K562 (cell line): Measurements from ENCODE around the gene MPRIP. TPM values are rescaled to one million over a fixed set of nuclear protein-coding genes. Genes with fewer than 3 reads are reported as not detected.

Experiments used
- ATAC-seq: fragments of 200-7000 bp; cut with Tn5 transposase; 3 replicates; pipeline ENCODE4 v1.9.1; 2020; ENCODE audit warnings: moderate library complexity
- BruUV-seq: library from RNA; stranded (reverse); fragments of 400-500 nt; replicated peaks from 2 replicates; lab custom pipeline; 2021; lab: Mats Ljungman, UMichigan
- CTCF ChIA-PET: fragments of 300-600 bp; formaldehyde crosslinking; extraction: SDS; loops from one replicate; lab custom pipeline; 2021; ENCODE audit warnings: low intra/inter-chr PET ratio; lab: Yijun Ruan, JAX
- POLR2A ChIA-PET: fragments of 300-600, 350-650 bp; sonication (Branson Sonifier 250); formaldehyde crosslinking; extraction: SDS; loops from one replicate; lab custom pipeline; 2021; ENCODE audit warnings: antibody characterized with exemption, inconsistent platforms; lab: Yijun Ruan, JAX
- DNase-seq, 4 experiments: peaks; one replicate each; pipeline versions ENCODE4 v3.0.0 to v3.0.0-alpha.2; 2011 to 2018; ENCODE audit warnings: low spot score in 3 of 4, mixed read lengths in 3 of 4; ENCODE audit errors: extremely low read depth in 1 of 4
- FAIRE-seq: peaks from 2 replicates; lab custom pipeline; 2011; peaks lifted over from hg19 to GRCh38; lab: Jason Lieb, UNC
- H2AFZ ChIP-seq: 2 replicates; pipeline ENCODE4 v1.6.0; 2011; ENCODE audit warnings: low read depth, low read length, control low read depth, inconsistent platforms
- H3K27ac ChIP-seq: fragments of 200-600 bp; 3 replicates; pipeline ENCODE4 v1.8.0; 2011; ENCODE audit warnings: low read depth, mild to moderate bottlenecking, control low read depth, inconsistent platforms, low read length, moderate library complexity, mixed read lengths; ENCODE audit errors: extremely low read depth
- H3K27me3 ChIP-seq, 2 experiments: fragments of 300-600 bp in 1 of 2; 2 replicates in 1 of 2; 3 replicates in 1 of 2; pipeline versions ENCODE4 v1.6.0 to v1.8.0; 2011; ENCODE audit warnings: inconsistent platforms in 2 of 2, low read length in 2 of 2, mild to moderate bottlenecking in 1 of 2, mixed read lengths in 1 of 2, moderate library complexity in 1 of 2; ENCODE audit not compliant: control insufficient read depth in 2 of 2, insufficient read depth in 2 of 2
- H3K36me3 ChIP-seq: fragments of 300-600 bp; 3 replicates; pipeline ENCODE4 v1.8.0; 2011; ENCODE audit warnings: mild to moderate bottlenecking, low read length, inconsistent platforms; ENCODE audit not compliant: control insufficient read depth, insufficient read depth
- H3K4me1 ChIP-seq, 2 experiments: fragments of 200-600 bp in 1 of 2; replicated peaks in 1 of 2; 2 replicates in 1 of 2; 3 replicates in 1 of 2; pipeline versions ENCODE4 v1.5.1 to v1.8.0; 2011; ENCODE audit warnings: inconsistent platforms in 2 of 2, low read length in 2 of 2, mild to moderate bottlenecking in 1 of 2, mixed read lengths in 1 of 2, moderate library complexity in 1 of 2; ENCODE audit not compliant: control insufficient read depth in 2 of 2, insufficient read depth in 2 of 2
- H3K4me2 ChIP-seq: 2 replicates; pipeline ENCODE4 v1.6.1; 2011; ENCODE audit warnings: low read length, control low read depth, inconsistent platforms, mixed read lengths; ENCODE audit not compliant: insufficient read depth
- H3K4me3 ChIP-seq: fragments of 200-600 bp; sonication (generic), shearing (Covaris generic); 2 replicates; pipeline ENCODE4 v1.5.1; 2016; ENCODE audit warnings: control low read depth, inconsistent platforms
- H3K79me2 ChIP-seq: fragments of 200-600 bp; 3 replicates; pipeline ENCODE4 v1.8.0; 2011; ENCODE audit warnings: low read length, inconsistent platforms; ENCODE audit not compliant: control insufficient read depth, insufficient read depth
- H3K9ac ChIP-seq, 2 experiments: 2 replicates each; pipeline versions ENCODE4 v1.6.0 to v1.6.1; 2011; ENCODE audit warnings: low read depth in 2 of 2, low read length in 2 of 2, control low read depth in 1 of 2, inconsistent platforms in 1 of 2, mild to moderate bottlenecking in 1 of 2, mixed read lengths in 1 of 2; ENCODE audit not compliant: insufficient read depth in 1 of 2
- H3K9me1 ChIP-seq: one replicate; pipeline ENCODE4 v1.6.0; 2011; ENCODE audit warnings: inconsistent platforms, mild to moderate bottlenecking, low read length, moderate library complexity; ENCODE audit not compliant: control insufficient read depth, insufficient read depth
- H3K9me3 ChIP-seq: replicated peaks from 2 replicates; pipeline ENCODE4 v1.5.1; 2011; ENCODE audit warnings: low read depth, low read length, inconsistent platforms; ENCODE audit not compliant: control insufficient read depth, insufficient read depth
- H4K20me1 ChIP-seq: replicated peaks from 2 replicates; pipeline ENCODE4 v1.6.1; 2011; ENCODE audit warnings: low read length, inconsistent platforms, mixed read lengths; ENCODE audit not compliant: control insufficient read depth, insufficient read depth
- BRF2 ChIP-seq: IDR thresholded peaks from 3 replicates; pipeline ENCODE4 v1.6.1; 2011; ENCODE audit warnings: borderline replicate concordance, mild to moderate bottlenecking; ENCODE audit not compliant: insufficient read length, insufficient read depth
- EHMT2 ChIP-seq: fragments of 450-650 bp; IDR thresholded peaks from 2 replicates; pipeline ENCODE4 v1.6.1; 2018; ENCODE audit warnings: antibody characterized with exemption
- GATAD2B ChIP-seq: fragments of 450-650 bp; IDR thresholded peaks from 2 replicates; pipeline ENCODE4 v1.6.1; 2017; ENCODE audit warnings: mild to moderate bottlenecking, borderline replicate concordance
- ILF3 ChIP-seq: fragments of 450-650 bp; IDR thresholded peaks from 2 replicates; pipeline ENCODE4 v1.6.1; 2018; ENCODE audit warnings: antibody characterized with exemption, mild to moderate bottlenecking, moderate library complexity, borderline replicate concordance
- MYBL2 ChIP-seq, 2 experiments: fragments of 450-650 bp in 1 of 2; sonication (generic) in 1 of 2; formaldehyde crosslinking in 1 of 2; IDR thresholded peaks; 2 replicates each; pipeline versions ENCODE4 v1.6.1 to v1.8.1; 2017 to 2022; ENCODE audit warnings: borderline replicate concordance in 1 of 2, inconsistent platforms in 1 of 2, low read depth in 1 of 2, mild to moderate bottlenecking in 1 of 2, missing genetic modification reagents in 1 of 2, moderate library complexity in 1 of 2
- NR1H2 ChIP-seq: sonication (generic); formaldehyde crosslinking; IDR thresholded peaks from 2 replicates; pipeline ENCODE4 v1.4.0; 2020; ENCODE audit warnings: mild to moderate bottlenecking, missing genetic modification reagents
- RFX7 ChIP-seq: fragments of 250-450 bp; sonication (Bioruptor Pico); IDR thresholded peaks from 2 replicates; pipeline ENCODE4 v1.5.1; 2021; ENCODE audit warnings: mild to moderate bottlenecking
- SIX5 ChIP-seq, 2 experiments: IDR thresholded peaks; 2 replicates each; pipeline ENCODE4 v1.6.1; 2011; ENCODE audit warnings: low read length in 2 of 2, borderline replicate concordance in 1 of 2, low read depth in 1 of 2, mild to moderate bottlenecking in 1 of 2, moderate library complexity in 1 of 2; ENCODE audit not compliant: insufficient read depth in 1 of 2
- SMARCE1 ChIP-seq: fragments of 450-650 bp; IDR thresholded peaks from 2 replicates; pipeline ENCODE4 v1.7.1; 2016; ENCODE audit warnings: mild to moderate bottlenecking
- THRAP3 ChIP-seq: fragments of 450-650 bp; IDR thresholded peaks from 2 replicates; pipeline ENCODE4 v1.6.1; 2016; ENCODE audit warnings: mild to moderate bottlenecking, inconsistent platforms, borderline replicate concordance
- ZNF263 ChIP-seq: sonication (generic); formaldehyde crosslinking; IDR thresholded peaks from 2 replicates; pipeline ENCODE4 v1.8.0; 2022; ENCODE audit warnings: mild to moderate bottlenecking, missing genetic modification reagents, borderline replicate concordance
- ZNF3 ChIP-seq: fragments of 250-450 bp; sonication (Bioruptor Pico); IDR thresholded peaks from 2 replicates; pipeline ENCODE4 v1.5.0; 2021; ENCODE audit warnings: mild to moderate bottlenecking, moderate library complexity
- ZNF561 ChIP-seq: fragments of 450-650 bp; formaldehyde crosslinking; conservative IDR thresholded peaks from 2 replicates; pipeline ENCODE4 v1.4.0; 2020; ENCODE audit warnings: mild to moderate bottlenecking, moderate library complexity
- ZNF696 ChIP-seq: fragments of 250-450 bp; sonication (Bioruptor Pico); conservative IDR thresholded peaks from 2 replicates; pipeline ENCODE4 v1.4.0; 2020; ENCODE audit warnings: mild to moderate bottlenecking, moderate library complexity
- WGBS: fragments of 100-300 bp; shearing (Covaris generic); methylation state at CpG from one replicate; pipeline ENCODE4 v1.1.6; 2016; ENCODE audit warnings: low coverage, mixed read lengths; ENCODE audit not compliant: insufficient coverage; ENCODE audit errors: missing lambda C conversion rate; 5-methylcytosine and 5-hydroxymethylcytosine counted together
- in situ Hi-C: fragments of 300-500 bp; cut with MboI; formaldehyde crosslinking; loops from 4 replicates; pipeline ENCODE4 v1.15.0; 2018; ENCODE audit warnings: inconsistent platforms, mixed read lengths
- intact Hi-C: fragments of 100-400 bp; cut with micrococcal nuclease; formaldehyde crosslinking; loops from 2 replicates; pipeline ENCODE4 v1.14.2; 2022
- polyA plus RNA-seq, 8 experiments: library from polyadenylated mRNA; depleted of rRNA in 4 of 8; stranded (reverse) in 5 of 8; unstranded in 3 of 8; fragments of >200 nt; fragmentation: Nextera tagmentation in 2 of 8; fragmentation: Illumina TruSeq in 1 of 8; extraction: Ambion mirVana in 2 of 8; extraction: Trizol in 1 of 8; gene quantifications; 2 replicates each; pipeline versions ENCODE4 v1.2.1 to v1.2.3, GENCODE V29; 2011 to 2014; ENCODE audit warnings: inconsistent platforms in 1 of 8, missing spikeins in 1 of 8
- total RNA-seq, 7 experiments: library from RNA; depleted of rRNA in 6 of 7; stranded (reverse); fragments of >200 nt in 6 of 7; fragmentation: Illumina TruSeq in 2 of 7; extraction: Trizol in 2 of 7; gene quantifications; 2 replicates each; pipeline versions ENCODE4 v1.2.1 to v1.2.3, GENCODE V29; 2011 to 2021; ENCODE audit warnings: low replicate concordance in 1 of 7

The MPRIP gene
- total and polyA plus RNA-seq, 9 of the 15 experiments (the other 6 are each of a cell fraction or from before 2014, with no cell fraction given) = 10.0 to 72.6 (median 30.1) TPM

GRCh38 chr17:17019430-17019762, 22.9 kb upstream of the MPRIP start:
- TF ChIP-seq ZNF263 (CRISPR knock-in tag) (no peak), MYBL2 (IDR thresholded peaks at IDR 0.05; ENCODE audit: low read depth) (no peak), MYBL2 (CRISPR knock-in tag; IDR thresholded peaks at IDR 0.05; ENCODE audit: borderline replicate concordance) (no peak), SIX5 (IDR thresholded peaks at IDR 0.05; ENCODE audit: borderline replicate concordance in 1 of 2, insufficient read depth in 1 of 2, low read depth in 1 of 2, low read length in 2 of 2) (no peak), BRF2 (no peak), EHMT2 (no peak), ZNF3 (CRISPR knock-in tag) (no peak), SMARCE1 (no peak), ZNF561 (CRISPR knock-in tag) (no peak), RFX7 (no peak), THRAP3 (no peak), ILF3 (no peak), GATAD2B (no peak), NR1H2 (CRISPR knock-in tag) (no peak), ZNF696 (CRISPR knock-in tag) (no peak)
- in situ Hi-C loops = no loop called here
- no peaks in the 10 kb centered on the region for H4K20me1 ChIP-seq
- no peaks in the 10 kb centered on the region for H3K9me1 ChIP-seq
- no TSS peak for BruUV-seq
- peaks cover 5 to 8% of the 10 kb centered on the region in 2 experiments; a peak in 4 of 5 replicates for H3K4me1 ChIP-seq
- no peak overlapping the region for H2AFZ ChIP-seq
- 82% methylated on average over 2 of the region's 5 CpGs for WGBS
- no peak overlapping the region for H3K4me3 ChIP-seq
- H3K36me3 ChIP-seq = no peaks in the 10 kb centered on the region
- H3K9ac ChIP-seq = no peak overlapping the region
- H3K4me2 ChIP-seq = no peak overlapping the region
- H3K27me3 ChIP-seq = no peaks in the 10 kb centered on the region
- no peaks in the 10 kb centered on the region for H3K9me3 ChIP-seq
- intact Hi-C loops = no loop called here
- DNase-seq = no peak
- ChIA-PET POLR2A (no interaction called here), CTCF (no interaction called here)
- H3K27ac ChIP-seq = no peak overlapping the region
- FAIRE-seq = no peak
- ATAC-seq = no peak
- H3K79me2 ChIP-seq = no peaks in the 10 kb centered on the region
